Forelimb muscle (tissue), 1 donor: ENCODE data around the gene FAM234B. TPM values are rescaled to one million over a fixed set of nuclear protein-coding genes. Genes with fewer than 3 reads are reported as not detected.
"Not testable (repeated sequence)": the region's sequence is repeated elsewhere in the genome, so short reads cannot be mapped to it uniquely, and the experiment has no call there.

Experiments
- DNase-seq: peaks from one replicate; pipeline ENCODE4 v3.0.0-alpha.2; 2013; ENCODE audit warnings: low read depth
- polyA plus RNA-seq: library from polyadenylated mRNA; unstranded; fragments of 120-200 nt; gene quantifications from one replicate; pipeline ENCODE4 v1.2.1, GENCODE V29; 2013; ENCODE audit not compliant: insufficient read length

The FAM234B gene
- polyA plus RNA-seq, 1 donor = 4.0 TPM

DNA sequence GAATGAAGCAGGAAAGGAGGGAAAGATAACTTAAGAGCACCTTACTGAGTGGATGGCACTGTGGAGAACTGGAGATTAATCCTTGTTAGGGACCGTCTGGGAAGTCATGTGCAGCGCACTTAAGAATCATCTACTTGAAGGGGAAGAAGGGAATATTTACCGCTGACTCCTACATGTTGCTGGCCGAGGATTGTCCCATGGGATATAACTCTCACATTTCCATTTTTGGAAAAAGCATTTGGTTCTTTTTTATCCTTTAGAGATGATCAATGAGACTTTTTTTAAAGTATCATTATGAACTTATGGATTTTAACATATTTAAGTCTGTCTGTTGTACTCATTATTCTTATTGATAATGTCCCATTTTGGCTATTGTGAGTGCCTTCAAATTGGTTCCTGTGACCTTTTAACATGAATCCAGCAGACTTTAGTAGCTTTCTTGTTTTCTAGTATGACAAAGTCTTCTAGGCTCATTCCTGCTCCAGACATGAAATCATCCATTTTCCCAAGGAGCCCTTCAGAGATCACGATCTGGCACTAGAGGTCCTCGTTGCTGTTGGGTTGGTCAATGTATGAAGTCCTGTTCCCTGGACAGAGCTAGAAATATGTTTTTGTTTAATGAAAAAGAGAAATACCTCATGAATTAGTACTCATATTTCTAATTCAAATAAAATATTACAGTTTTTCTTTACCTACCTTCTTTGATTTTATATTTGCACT lies 20.2 kb upstream of the FAM234B start:
- DNase-seq = no peak

DNA sequence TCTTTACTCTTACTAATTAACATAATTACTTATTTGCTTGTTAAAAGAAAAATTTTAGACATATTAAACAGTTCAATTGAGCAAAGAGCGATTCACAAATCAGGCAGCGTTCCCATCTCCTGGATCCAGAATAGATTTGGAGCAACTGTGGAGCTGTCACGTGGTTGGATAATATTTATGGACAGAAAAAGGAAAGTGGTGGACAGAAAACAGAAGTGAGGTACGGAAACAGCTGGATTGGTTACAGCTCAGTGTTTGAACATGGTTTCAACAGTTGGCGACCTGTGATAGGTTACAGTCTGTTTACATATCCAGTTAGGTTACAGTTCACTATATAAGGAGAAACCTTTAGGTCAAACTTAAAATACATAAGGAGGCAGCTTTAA lies 19.7 kb upstream of the FAM234B start:
- no peak for DNase-seq

DNA sequence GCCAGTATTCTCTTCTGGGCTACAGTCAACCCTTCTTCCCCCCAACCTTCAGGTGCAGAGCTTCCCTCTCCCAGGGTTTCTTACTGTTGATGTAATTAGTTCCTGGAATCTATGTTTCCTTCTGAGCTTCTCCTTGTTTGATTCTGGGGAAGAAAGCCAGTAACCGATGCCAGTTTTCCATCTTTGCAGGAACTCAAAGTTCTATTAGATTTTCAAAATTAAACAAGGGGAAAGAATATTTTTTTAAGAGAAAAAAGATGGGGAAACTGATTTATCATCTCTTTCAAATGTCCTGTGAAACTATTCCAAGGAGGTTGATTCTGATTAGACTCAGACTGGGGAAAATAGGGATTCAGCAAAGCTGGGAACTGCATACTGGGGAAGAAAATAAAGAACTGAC lies 17.9 kb upstream of the FAM234B start:
- DNase-seq = no peak

DNA sequence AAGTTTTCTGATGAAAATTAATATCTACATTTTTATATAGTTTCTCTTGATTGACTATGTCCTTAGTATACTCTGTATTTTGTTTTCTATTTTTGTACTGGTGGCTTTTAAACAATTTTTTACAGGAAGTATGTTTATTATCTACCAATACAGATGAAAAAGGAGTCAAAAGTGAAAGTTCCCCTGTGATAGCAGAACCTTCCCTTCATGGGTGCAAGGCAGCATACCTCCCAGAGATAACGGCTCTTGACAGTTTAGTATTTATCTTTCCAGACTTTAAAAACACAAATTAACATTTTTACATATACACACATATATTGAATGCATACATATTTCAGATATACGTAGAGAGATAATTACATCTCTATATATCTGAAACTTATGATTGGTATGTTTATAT lies 17.1 kb upstream of the FAM234B start:
- no peak for DNase-seq

DNA sequence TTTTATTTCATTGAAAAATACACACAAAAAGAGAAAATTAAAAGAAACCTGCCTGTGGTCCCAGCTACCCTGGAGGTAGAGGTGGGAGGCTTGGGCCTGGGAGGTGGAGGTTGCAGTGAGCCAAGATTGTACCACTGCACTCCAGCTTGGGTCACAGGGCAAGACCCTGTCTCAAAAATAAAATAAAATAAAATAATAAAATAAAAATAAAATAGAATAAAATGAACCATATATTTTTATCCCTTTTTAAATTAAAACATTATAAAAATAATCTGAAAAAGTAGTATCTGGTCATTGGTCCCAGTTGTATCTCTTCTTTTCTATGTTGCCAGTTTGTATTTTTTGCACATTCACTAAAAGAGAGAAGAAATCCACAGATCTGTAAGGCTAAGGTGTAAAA lies 16.7 kb upstream of the FAM234B start:
- DNase-seq = no peak

DNA sequence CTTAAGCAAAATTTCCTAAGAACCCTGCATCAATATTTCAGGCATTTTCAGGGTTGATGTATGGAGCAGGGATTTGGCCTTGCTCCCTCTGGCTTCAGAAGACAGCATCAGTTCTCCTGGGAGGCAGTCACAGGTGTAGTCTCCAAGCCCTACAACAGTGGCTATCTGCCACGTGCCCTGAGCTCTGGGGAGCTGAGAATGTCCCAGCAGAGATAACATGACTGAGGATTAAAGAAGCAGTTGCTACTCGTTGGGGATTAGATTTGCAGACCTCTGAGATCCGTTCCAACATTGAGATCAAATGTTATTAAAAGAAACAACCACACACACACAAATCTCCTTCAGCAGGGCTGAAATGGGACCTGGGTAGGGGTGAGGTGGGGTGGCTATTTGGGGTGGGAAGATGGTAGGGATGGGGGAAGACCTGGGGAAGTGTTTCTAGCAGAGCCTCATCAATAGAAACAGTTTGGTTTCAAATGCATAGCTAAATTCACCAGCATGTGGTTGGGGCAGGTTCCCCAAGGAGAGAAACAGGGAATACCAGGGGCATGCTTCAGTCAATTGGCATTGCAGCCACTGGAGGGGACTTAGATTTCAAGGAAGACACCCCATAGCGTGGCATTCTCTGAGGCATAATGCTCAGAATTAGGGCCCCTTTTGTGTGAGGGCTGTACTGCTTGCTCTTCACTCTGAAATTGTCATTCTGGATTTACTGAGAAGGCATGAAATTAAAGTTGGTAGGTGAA lies 15.2 kb upstream of the FAM234B start:
- no peak for DNase-seq

DNA sequence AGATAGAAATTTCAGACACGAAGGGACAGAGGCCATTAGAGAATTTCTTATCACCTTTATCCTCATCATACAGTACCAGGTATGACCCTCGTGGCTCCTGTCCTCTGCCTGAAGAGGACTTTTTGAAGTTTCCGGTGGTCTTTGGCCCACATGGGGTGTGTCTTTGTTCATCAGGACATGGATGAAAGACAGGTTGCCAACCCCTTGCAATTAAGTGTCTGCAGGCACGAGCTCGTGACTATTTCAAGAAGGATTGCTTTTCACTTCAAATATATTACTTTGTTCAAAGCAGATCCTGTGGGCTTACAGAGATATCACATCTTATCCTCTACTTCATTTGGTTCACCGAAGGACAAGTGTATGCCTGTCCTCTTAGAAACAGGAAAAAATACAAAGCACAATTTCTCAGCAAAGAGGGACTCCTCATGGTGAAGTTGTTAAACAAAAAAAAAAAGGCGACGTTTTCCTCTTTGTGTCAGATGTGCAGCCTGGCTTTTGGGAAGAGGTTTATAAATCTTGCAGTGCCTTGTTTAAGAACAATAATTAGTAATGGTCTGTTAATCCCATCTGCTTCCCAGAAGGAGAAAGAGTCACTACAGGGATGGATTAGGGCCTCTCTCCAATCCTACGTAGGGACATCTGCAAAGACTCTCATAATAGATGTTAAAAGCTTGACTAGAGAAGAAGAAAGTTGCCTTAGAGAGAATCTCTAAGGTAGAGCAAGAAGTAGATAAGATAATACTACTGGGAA lies 13.5 kb upstream of the FAM234B start:
- no peak for DNase-seq

DNA sequence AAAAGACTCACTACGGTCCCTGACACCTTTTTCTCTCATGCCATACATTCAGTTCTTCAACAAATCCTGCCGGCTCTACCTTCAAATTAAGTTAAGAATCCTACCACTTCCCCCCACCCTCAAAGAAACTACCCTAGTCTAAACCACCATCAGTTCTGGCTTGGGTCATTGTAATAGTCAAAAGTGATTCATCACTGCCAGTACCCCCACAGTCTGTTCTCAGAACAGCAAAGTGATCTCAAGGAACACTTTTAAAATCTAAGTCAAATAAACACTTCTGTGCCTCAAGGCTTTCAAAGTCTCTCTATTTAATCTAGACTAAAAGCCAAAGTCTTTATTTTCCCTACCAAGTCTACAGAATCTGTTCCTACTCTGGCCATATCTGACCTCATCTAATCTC lies 12.0 kb upstream of the FAM234B start:
- DNase-seq = no peak

DNA sequence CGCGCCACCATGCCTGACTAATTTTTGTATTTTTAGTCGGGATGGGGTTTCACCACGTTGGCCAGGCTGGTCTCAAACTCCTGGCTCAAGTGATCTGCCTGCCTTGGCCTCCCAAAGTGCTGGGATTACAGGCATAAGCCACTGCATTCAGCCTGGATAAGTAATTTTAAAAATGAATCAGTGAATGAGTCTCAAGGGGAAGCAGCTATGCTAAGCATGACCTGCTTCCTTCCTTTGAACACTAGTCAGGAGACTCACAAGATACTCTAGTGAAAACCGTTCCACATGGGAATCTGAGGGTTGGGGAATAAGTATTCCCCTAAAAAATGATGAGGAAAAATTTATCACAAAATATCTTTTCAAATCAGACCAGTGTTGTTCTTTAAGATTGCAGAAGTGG lies 10.7 kb upstream of the FAM234B start:
- no peak for DNase-seq

DNA sequence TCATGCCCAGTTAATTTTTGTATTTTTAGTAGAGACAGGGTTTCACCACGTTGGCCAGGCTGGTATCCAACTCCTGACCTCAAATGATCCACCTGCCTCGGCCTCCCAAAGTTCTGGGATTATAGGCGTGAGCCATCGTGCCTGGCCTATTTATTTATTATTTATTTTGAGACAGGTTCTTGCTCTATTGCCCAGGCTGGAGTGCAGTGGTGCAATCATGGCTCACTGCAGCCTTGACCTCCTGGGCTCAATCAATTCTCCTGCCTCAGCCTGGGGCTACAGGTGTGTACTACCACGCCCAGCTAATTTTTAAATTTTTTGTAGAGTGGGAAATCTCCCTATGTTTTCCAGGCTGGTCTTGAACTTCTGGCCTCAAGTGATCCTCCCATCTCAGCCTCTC lies 8.8 kb upstream of the FAM234B start:
- not testable (repeated sequence) for DNase-seq

DNA sequence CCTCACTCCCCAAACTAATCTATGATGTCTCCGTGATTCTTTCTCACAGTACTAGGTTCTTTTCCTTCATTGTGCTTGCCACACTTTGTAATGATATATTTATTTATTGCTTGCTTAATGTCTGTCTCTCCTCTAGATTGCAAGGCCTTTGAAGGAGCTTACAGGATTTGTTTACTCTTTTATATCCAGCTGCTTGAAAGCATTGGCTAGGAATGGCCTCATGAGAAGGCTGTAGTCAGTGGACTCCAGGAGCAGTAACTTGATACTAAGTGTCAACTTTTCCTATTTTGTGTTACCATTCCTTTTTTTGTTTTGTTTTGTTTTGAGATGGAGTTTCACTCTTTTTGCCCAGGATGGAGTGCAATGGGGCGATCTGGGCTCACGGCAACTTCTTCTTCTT lies 7.3 kb upstream of the FAM234B start:
- no peak for DNase-seq

DNA sequence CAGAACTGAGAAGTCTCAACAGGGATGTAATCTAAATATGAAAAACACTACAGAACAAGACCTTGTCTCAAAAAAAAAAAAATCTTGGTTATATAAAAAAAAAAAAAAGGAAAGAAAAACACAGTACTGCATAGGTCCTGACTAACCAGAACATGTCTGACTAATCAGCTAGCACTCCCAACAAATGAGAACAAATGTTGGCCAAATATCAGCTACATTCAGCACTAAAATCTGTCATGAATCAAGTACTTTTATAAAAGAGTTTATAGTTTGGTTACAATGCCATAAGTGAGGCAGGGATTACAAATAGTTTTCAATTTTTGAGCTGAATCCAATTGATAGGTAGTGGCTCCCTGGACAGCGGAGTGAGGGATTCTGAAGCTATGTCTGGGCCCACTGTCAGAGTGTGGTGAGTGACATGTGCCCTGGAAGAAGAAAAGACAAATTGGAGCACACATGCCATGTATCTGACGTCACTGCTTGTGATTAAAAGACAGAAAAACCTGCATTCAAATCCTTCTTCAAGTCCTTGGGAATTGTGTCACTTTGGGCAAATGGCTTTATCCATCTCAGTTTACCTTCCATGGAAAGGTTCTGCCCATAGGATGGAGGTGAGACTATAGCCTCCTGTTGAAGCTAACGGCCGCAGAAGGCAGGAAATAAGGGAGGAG lies 5.6 kb upstream of the FAM234B start:
- no peak for DNase-seq

DNA sequence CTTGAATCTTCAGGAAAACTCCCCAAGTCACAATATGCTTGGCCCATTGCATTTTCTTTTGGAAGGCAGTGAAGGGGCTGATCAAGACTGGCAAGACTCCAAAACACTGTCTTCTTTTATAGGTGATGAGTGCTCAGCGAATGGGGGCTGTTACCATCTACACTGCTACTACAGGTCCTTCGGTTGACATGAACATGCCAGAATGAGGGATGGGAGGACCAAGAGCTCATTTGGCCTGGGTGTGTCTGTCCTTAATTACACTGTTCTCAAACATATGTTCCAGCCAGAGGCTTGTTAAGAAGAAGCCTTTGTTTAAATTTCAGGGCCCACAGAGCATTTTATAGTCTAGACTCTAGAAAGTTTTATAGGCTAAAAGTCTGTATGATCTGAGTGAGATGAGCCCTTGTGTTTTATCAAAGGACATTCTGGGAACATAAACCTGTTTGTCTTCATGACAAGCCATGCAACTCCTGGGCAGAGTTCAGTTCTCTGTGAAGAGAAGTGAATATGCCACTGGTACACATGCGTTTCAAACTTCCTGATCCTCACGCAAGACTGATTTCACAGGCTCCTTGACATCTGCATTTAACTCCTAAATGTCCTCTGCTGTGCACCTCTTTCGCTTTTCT lies 4.7 kb upstream of the FAM234B start:
- no peak for DNase-seq

DNA sequence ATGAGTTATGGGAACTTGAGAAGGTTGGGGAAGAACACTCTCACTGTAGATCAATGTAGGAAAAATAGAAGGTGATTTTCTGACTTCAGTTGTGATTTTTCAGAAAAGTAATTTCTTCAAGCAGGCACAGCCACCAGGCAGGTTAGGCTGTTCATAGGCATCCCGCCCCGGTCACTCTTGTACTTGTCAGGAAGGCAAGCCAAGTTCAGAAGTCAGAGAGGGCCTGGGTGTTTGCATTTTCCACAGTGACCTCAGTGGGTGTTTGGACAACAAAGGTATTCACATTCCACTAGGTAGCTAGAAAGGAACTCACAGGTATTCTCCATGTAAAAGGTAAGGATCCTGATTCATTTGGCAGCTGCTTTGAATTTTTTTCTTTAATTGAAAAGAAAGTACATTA lies 3.0 kb upstream of the FAM234B start:
- no peak for DNase-seq

DNA sequence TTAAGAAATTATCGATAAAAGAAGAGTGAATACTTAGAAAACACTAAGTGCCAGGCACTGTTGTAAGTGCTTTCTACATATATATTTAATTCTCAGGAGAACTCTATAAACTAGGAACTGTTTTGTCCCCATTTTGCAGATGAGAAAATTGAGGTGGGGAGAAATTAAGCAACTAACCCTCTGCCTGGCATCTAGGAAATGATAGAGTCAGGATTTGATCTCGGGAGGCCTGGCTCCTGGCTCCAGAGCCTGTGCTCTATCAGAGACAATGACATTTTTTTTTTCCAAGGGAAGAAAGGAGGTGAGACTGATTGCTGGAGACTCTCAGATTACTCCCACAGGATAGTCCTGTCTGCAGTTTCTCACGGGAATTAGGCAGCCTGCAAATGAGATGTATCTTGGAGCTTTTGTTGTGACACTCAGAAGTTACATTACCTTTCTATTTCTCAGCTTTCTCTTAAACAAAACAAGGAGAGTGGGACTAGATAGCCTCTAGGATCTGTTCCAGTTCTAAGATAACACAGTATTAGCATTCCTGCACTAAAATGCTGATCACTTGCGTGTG lies 1.4 kb upstream of the FAM234B start:
- no peak for DNase-seq

DNA sequence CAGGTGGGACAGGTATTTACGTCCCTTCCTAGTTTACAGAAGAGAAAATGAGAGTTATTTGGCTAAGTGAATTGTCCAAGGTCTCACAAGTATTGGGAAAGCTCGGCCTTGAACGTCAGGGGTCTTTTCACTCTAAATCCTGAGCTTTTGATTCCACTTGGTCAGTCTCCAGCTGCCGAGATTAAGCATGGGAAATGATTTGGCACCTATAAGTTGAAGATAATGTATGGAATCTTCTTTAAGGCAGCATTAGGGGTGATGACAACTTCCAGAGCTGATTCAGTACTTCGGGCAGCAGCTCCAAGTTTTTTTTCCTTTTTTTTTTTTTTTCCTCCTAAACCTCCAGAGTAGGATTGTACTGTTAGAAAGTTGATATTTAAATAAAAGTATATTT lies 722 bp downstream of the FAM234B start:
- no peak for DNase-seq

DNA sequence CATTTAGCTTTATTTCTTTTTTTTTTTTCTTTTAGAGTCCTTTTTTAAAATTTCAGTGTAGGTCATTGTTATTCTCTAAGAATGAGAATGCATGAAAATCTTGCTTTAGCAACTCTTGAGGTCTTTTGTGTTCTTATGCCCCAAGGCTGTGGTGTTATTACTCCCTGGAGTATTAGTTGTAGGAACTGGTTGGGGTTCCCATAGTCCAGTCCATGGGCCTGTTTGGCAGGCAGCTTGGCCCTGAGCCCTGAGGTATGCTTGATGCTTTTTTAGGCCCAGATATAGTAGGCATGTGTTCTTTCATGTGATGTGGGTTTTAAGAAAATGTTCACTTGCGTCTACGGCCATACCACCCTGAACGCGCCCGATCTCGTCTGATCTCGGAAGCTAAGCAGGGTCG lies 1.6 kb downstream of the FAM234B start:
- no peak for DNase-seq

DNA sequence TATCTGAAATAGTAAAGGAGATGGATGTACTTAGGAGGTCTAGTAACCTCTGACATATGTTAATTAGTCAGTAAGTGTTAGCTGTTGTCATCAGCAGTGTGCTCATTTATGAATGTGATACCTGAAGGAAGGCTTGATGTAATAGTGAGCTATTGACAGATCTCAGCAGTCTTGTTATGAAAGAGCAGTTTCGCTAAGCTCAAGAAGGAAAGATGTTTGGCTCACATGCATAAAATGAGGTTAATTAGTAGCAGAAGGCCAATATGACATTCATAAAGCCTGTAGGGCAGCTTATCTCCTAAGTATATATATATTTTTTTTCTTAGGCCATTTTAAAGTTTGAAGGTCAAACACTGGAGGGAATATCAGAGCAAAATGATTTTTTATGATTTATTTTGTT lies 2.8 kb downstream of the FAM234B start:
- no peak for DNase-seq

DNA sequence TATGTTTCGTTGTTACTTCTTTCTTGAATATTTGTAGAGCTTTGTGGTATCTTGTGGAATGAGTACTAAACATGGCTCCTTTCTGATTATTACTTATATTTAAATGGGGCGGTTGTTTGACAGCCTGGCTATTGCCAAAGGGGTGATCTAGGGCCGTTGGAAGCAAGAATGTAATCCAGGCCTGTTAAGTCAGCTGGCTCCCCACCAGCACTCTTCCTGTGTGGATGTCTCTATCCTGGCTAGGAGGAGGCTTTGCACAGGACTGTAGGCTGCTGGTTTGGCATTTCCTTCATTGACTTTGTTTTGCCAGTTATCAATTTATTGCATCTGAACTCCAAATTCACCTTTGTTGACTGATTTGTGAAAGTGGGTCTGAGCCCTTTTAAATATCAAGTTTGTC lies 5.6 kb downstream of the FAM234B start:
- no peak for DNase-seq

DNA sequence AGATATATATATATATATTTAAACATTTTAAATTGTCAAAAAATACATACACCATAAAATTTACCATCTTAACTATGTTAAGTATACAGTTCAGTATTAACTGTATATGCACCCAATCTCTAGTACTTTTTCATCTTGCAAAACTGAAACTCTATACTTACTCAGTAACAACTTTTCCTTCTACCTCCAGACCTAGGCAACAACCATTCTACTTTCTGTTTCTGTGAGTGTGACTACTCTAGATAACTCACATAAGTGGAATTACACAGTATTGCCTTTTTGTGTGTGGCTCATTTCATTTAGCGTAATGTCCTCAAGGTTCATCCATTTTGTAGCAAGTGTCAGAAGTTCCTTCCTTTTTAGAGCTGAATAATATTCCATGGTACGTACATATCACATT lies 8.2 kb downstream of the FAM234B start:
- DNase-seq = no peak

DNA sequence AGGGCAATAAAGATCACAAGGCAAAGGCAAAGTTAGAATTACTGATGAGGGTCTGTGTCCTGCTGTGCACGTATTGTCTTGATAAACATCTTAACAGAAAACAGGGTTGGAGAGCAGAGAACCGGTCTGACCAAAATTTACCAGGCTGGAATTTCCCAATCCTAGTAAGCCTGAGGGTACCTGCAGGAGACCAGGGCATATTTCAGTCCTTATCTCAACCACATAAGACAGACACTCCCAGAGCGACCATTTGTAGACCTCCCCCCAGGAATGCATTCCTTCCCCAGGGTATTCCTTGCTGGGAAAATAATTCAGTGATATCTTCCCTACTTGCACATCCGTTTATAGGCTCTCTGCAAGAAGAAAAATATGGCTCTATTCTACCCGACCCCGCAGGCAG lies 9.4 kb downstream of the FAM234B start:
- not testable (repeated sequence) for DNase-seq

DNA sequence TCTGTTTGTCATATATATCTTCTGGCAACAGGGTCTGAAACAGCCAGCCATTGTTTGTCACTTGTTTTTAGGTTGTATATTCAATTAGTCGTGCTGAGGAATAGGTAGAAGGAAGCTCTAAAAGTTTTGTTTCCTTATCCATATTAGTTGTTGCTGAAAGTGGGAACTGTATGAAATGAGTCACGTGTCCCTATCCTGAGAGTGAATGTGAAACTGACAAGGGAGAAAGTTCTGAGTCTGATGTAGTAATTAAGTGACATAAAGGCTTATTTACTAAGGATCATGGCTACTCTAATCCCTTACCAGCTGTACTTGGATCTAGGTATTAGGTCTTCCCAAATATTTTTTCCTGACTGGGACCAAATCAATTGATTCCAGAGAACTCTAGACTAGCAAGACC lies 16.4 kb downstream of the FAM234B start:
- no peak for DNase-seq
